Left ventricle myocardium superior (tissue), 1 donor: ENCODE results near the gene SPEF2. TPM values are rescaled to one million over a fixed set of nuclear protein-coding genes. Genes with fewer than 3 reads are reported as not detected.

ENCODE experiments used
- ATAC-seq: fragments of 200-7000 bp; cut with Tn5 transposase; one replicate; pipeline ENCODE4 v1.9.1; 2020; ENCODE audit warnings: mild to moderate bottlenecking, moderate library complexity
- DNase-seq: peaks from one replicate; pipeline ENCODE4 v3.0.0-alpha.2; 2020
- intact Hi-C: fragments of 100-400 bp; cut with micrococcal nuclease; formaldehyde crosslinking; loops from one replicate; pipeline ENCODE4 v1.11.0; 2022
- total RNA-seq: library from RNA; stranded (reverse); fragmentation: NEBNext Ultra II Directional; extraction: Animal tissue kit (Norgen Biotek cat#: 25700); gene quantifications from one replicate; pipeline ENCODE4 v1.2.1, GENCODE V29; 2021
- donor health status: DM: no; HTN: yes; CAD: no; lungs with severe emphysema.

The SPEF2 gene
- total RNA-seq, 1 donor from 2014 or later = 2.7 TPM

- no peak for DNase-seq
- ATAC-seq = no peak
- intact Hi-C loops = no loop called here
Measured at GRCh38 chr5:35771839-35772238, 154.2 kb downstream of the SPEF2 start.

- no peak for ATAC-seq
- intact Hi-C loops = no loop called here
Measured at GRCh38 chr5:35773967-35774366, 156.3 kb downstream of the SPEF2 start.

GRCh38 chr5:35776757-35777156, 159.1 kb downstream of the SPEF2 start:
- ATAC-seq (no peak), DNase-seq (no peak)
- intact Hi-C loops = loop anchor here (5.0 kb wide), 1 partner anchor 151 kb away; no protein-coding TSS in a partner anchor

More at GRCh38 chr5:35773967-35774366, 156.3 kb downstream of the SPEF2 start:
- no peak for DNase-seq

GRCh38 chr5:35777358-35778087, 159.9 kb downstream of the SPEF2 start:
- intact Hi-C loops = loop anchor here (5.0 kb wide), 1 partner anchor 150 kb away; no protein-coding TSS in a partner anchor
- peak; percentile 40 for DNase-seq
- no peak for ATAC-seq

GRCh38 chr5:35778259-35778769, 160.7 kb downstream of the SPEF2 start:
- DNase-seq = no peak
- intact Hi-C loops = loop anchor here (5.0 kb wide), 1 partner anchor 149 kb away; no protein-coding TSS in a partner anchor
- ATAC-seq = no peak

- intact Hi-C loops = no loop called here
- DNase-seq (no peak), ATAC-seq (no peak)
Measured at GRCh38 chr5:35780236-35780635, 162.6 kb downstream of the SPEF2 start.

GRCh38 chr5:35781181-35781790, 163.6 kb downstream of the SPEF2 start:
- intact Hi-C loops = no loop called here
- ATAC-seq = no peak
- DNase-seq = no peak

- intact Hi-C loops = no loop called here
- DNase-seq (no peak), ATAC-seq (no peak)
Measured at GRCh38 chr5:35783551-35783950, 165.9 kb downstream of the SPEF2 start.

GRCh38 chr5:35785601-35786085, 168.0 kb downstream of the SPEF2 start:
- intact Hi-C loops = no loop called here
- ATAC-seq = no peak
- DNase-seq = no peak

- intact Hi-C loops = no loop called here
- ATAC-seq = no peak
- no peak for DNase-seq
Measured at GRCh38 chr5:35788724-35789123, 171.1 kb downstream of the SPEF2 start.

- no peak for DNase-seq
- intact Hi-C loops = no loop called here
- ATAC-seq = no peak
Measured at GRCh38 chr5:35789732-35790456, 172.2 kb downstream of the SPEF2 start.

GRCh38 chr5:35790457-35790822, 172.8 kb downstream of the SPEF2 start:
- intact Hi-C loops = no loop called here

GRCh38 chr5:35794328-35794619, 176.6 kb downstream of the SPEF2 start:
- intact Hi-C loops = no loop called here
- DNase-seq = no peak
- no peak for ATAC-seq

More at GRCh38 chr5:35790457-35790822, 172.8 kb downstream of the SPEF2 start:
- DNase-seq (no peak), ATAC-seq (no peak)

GRCh38 chr5:35794684-35795375, 177.2 kb downstream of the SPEF2 start:
- ATAC-seq (no peak), DNase-seq (no peak)
- intact Hi-C loops = no loop called here

- intact Hi-C loops = no loop called here
- DNase-seq (no peak), ATAC-seq (no peak)
Measured at GRCh38 chr5:35799181-35799580, 181.5 kb downstream of the SPEF2 start.

GRCh38 chr5:35799753-35800152, 182.1 kb downstream of the SPEF2 start:
- ATAC-seq = no peak
- intact Hi-C loops = no loop called here
- DNase-seq = no peak

- intact Hi-C loops = no loop called here
Measured at GRCh38 chr5:35803191-35803651, 185.6 kb downstream of the SPEF2 start.

GRCh38 chr5:35804201-35804653, 186.6 kb downstream of the SPEF2 start:
- intact Hi-C loops = no loop called here
- DNase-seq (no peak), ATAC-seq (no peak)

More at GRCh38 chr5:35803191-35803651, 185.6 kb downstream of the SPEF2 start:
- DNase-seq = peak; percentile 40
- ATAC-seq = peak; percentile 54

- intact Hi-C loops = no loop called here
- ATAC-seq (no peak), DNase-seq (no peak)
Measured at GRCh38 chr5:35804841-35805240, 187.2 kb downstream of the SPEF2 start.
